DND-41 (cell line): ENCODE measurements around the gene GTF2B.
"Not testable (repeated sequence)": the region's sequence is repeated elsewhere in the genome, so short reads cannot be mapped to it uniquely, and the experiment has no call there.

Experiments
- EZH2 ChIP-seq: IDR thresholded peaks from 3 replicates; pipeline ENCODE4 v1.6.1; 2012; ENCODE audit warnings: borderline replicate concordance, low read depth, mild to moderate bottlenecking, moderate library complexity, low read length, inconsistent platforms; ENCODE audit not compliant: severe bottlenecking
- TF ChIP-seq, protein P1 (sequence below): IDR thresholded peaks from 2 replicates; pipeline ENCODE4 v1.5.1; 2012; ENCODE audit warnings: borderline replicate concordance, low read length, moderate library complexity, mild to moderate bottlenecking; ENCODE audit not compliant: poor library complexity, severe bottlenecking; ENCODE audit errors: extremely low read depth

DNA sequence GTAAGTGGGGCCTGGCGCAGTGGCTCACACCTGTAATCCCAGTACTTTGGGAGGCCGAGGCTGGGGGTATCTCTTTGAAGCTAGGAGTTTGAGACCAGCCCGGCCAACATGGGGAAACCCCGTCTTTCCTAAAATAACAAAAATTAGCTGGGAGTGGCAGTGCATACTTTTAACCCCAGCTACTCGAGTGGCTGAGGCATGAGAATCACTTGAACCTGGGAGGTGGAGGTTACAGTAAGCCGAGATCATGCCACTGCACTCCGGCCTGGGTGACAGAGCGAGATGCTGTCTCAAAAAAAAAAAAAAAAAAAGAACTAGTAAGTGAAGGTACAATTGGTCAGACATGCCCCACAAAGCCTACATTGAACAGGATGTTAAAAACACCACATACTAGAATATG is 10.7 kb downstream of the GTF2B start:
- TF ChIP-seq, protein P1, sequence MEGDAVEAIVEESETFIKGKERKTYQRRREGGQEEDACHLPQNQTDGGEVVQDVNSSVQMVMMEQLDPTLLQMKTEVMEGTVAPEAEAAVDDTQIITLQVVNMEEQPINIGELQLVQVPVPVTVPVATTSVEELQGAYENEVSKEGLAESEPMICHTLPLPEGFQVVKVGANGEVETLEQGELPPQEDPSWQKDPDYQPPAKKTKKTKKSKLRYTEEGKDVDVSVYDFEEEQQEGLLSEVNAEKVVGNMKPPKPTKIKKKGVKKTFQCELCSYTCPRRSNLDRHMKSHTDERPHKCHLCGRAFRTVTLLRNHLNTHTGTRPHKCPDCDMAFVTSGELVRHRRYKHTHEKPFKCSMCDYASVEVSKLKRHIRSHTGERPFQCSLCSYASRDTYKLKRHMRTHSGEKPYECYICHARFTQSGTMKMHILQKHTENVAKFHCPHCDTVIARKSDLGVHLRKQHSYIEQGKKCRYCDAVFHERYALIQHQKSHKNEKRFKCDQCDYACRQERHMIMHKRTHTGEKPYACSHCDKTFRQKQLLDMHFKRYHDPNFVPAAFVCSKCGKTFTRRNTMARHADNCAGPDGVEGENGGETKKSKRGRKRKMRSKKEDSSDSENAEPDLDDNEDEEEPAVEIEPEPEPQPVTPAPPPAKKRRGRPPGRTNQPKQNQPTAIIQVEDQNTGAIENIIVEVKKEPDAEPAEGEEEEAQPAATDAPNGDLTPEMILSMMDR = not testable (repeated sequence)
- not testable (repeated sequence) for TF ChIP-seq EZH2
